WTC11 (cell line): ENCODE results near the gene USP48. TPM values are rescaled to one million over a fixed set of nuclear protein-coding genes. Genes with fewer than 3 reads are reported as not detected.

Source experiments
- ATAC-seq: fragments of 200-7000 bp; cut with Tn5 transposase; 2 replicates; pipeline ENCODE4 v1.10.0; 2021; ENCODE audit warnings: mild to moderate bottlenecking, moderate library complexity
- CTCF ChIA-PET: fragments of 300-600 bp; sonication (Branson Sonifier 250); formaldehyde crosslinking; loops from one replicate; lab custom pipeline; 2021; ENCODE audit warnings: antibody characterized with exemption; lab: Charles Lee
- POLR2A ChIA-PET: fragments of 350-600 bp; sonication (Branson Sonifier 250); formaldehyde crosslinking; loops from one replicate; lab custom pipeline; 2021; ENCODE audit warnings: antibody characterized with exemption; lab: Charles Lee
- DNase-seq: peaks from one replicate; pipeline ENCODE4 v3.0.0; 2021; ENCODE audit warnings: low spot score
- H3K27ac Mint-ChIP-seq: 2 replicates; pipeline ENCODE4 v1.8.0; 2021; ENCODE audit warnings: mixed read lengths
- H3K27me3 Mint-ChIP-seq: 2 replicates; pipeline ENCODE4 v1.8.0; 2021; ENCODE audit warnings: low read depth, mild to moderate bottlenecking, moderate library complexity, mixed read lengths
- H3K36me3 Mint-ChIP-seq: 2 replicates; pipeline ENCODE4 v1.8.0; 2021; ENCODE audit warnings: mixed read lengths
- H3K4me1 Mint-ChIP-seq: 2 replicates; pipeline ENCODE4 v1.8.0; 2022; ENCODE audit warnings: mixed read lengths
- H3K4me3 Mint-ChIP-seq: 2 replicates; pipeline ENCODE4 v1.8.0; 2021; ENCODE audit warnings: mild to moderate bottlenecking, moderate library complexity, mixed read lengths
- H3K9me3 Mint-ChIP-seq: 2 replicates; pipeline ENCODE4 v1.8.0; 2021; ENCODE audit warnings: mixed read lengths
- AFF4 ChIP-seq: sonication (generic); formaldehyde crosslinking; IDR thresholded peaks from 2 replicates; pipeline ENCODE4 v1.8.1; 2023; ENCODE audit warnings: mild to moderate bottlenecking, missing genetic modification reagents, borderline replicate concordance
- ARID4B ChIP-seq: sonication (generic); formaldehyde crosslinking; IDR thresholded peaks from 2 replicates; pipeline ENCODE4 v1.8.0; 2023; ENCODE audit warnings: missing genetic modification reagents, mild to moderate bottlenecking, borderline replicate concordance
- CBFB ChIP-seq: sonication (generic); formaldehyde crosslinking; IDR thresholded peaks from 2 replicates; pipeline ENCODE4 v1.8.1; 2022; ENCODE audit warnings: mild to moderate bottlenecking, low read depth, missing genetic modification reagents
- CDX4 ChIP-seq: fragments of 250-450 bp; sonication (Bioruptor Pico); IDR thresholded peaks from 2 replicates; pipeline ENCODE4 v1.9.0; 2021; ENCODE audit warnings: moderate library complexity, mild to moderate bottlenecking, inconsistent platforms, borderline replicate concordance
- CREM ChIP-seq: sonication (generic); formaldehyde crosslinking; IDR thresholded peaks from 2 replicates; pipeline ENCODE4 v1.8.1; 2022; ENCODE audit warnings: mild to moderate bottlenecking, missing genetic modification reagents, moderate library complexity
- NFYB ChIP-seq: sonication (generic); formaldehyde crosslinking; conservative IDR thresholded peaks from 2 replicates; pipeline ENCODE4 v1.8.0; 2022; ENCODE audit warnings: low read depth, missing genetic modification reagents
- NR2C2 ChIP-seq: sonication (generic); formaldehyde crosslinking; IDR thresholded peaks from 2 replicates; pipeline ENCODE4 v1.8.0; 2022; ENCODE audit warnings: mild to moderate bottlenecking, missing genetic modification reagents
- SP1 ChIP-seq: sonication (generic); formaldehyde crosslinking; conservative IDR thresholded peaks from 2 replicates; pipeline ENCODE4 v1.8.1; 2022; ENCODE audit warnings: missing genetic modification reagents
- USF2 ChIP-seq: sonication (generic); formaldehyde crosslinking; IDR thresholded peaks from 2 replicates; pipeline ENCODE4 v1.8.1; 2023; ENCODE audit warnings: mild to moderate bottlenecking, missing genetic modification reagents, moderate library complexity
- ZNF121 ChIP-seq: sonication (generic); formaldehyde crosslinking; IDR thresholded peaks from 2 replicates; pipeline ENCODE4 v1.8.0; 2023; ENCODE audit warnings: missing genetic modification reagents
- ZNF263 ChIP-seq: sonication (generic); formaldehyde crosslinking; IDR thresholded peaks from 2 replicates; pipeline ENCODE4 v1.8.1; 2022; ENCODE audit warnings: low read depth, mild to moderate bottlenecking, moderate library complexity, missing genetic modification reagents
- ZNF396 ChIP-seq: fragments of 250-450 bp; sonication (Bioruptor Pico); IDR thresholded peaks from 2 replicates; pipeline ENCODE4 v1.8.0; 2021; ENCODE audit warnings: mild to moderate bottlenecking, moderate library complexity, borderline replicate concordance
- total RNA-seq: library from RNA; stranded (reverse); gene quantifications from 3 replicates; pipeline ENCODE4 v1.2.3, GENCODE V29; 2021
- TF ChIP-seq, protein P1 (sequence below): sonication (generic); formaldehyde crosslinking; conservative IDR thresholded peaks from 2 replicates; pipeline ENCODE4 v1.8.1; 2023; ENCODE audit warnings: mild to moderate bottlenecking, low read depth, missing genetic modification reagents, moderate library complexity
- TF ChIP-seq, protein P2 (sequence below): sonication (generic); formaldehyde crosslinking; IDR thresholded peaks from 2 replicates; pipeline ENCODE4 v1.8.0; 2022; ENCODE audit warnings: mild to moderate bottlenecking, missing genetic modification reagents

The USP48 gene
- total RNA-seq, 1 experiment from 2014 or later, result 86.9 TPM

DNA sequence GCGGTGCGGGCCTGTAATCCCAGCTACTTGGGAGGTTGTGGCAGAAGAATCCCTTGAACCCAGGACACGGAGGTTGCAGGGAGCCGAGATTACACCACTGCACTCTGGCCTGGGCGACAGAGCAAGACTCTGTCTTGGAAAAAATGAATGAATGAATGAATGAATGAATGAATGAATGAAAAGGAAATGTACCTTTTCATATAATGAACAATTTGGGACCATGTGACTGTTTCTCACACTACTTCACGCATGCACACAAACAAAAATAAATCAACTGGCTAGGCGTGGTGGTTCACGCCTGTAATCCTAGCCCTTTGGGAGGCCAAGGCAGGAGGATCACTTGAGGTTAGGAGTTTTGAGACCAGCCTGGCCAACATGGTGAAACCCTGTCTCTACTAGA is 24.3 kb downstream of the USP48 start (continued):
- TF ChIP-seq ARID4B (CRISPR knock-in tag), result no peak
- no peak for TF ChIP-seq CREM (CRISPR knock-in tag)
- TF ChIP-seq ZNF396 (CRISPR knock-in tag), result no peak
- no peak for TF ChIP-seq USF2 (CRISPR knock-in tag)
- TF ChIP-seq, all 79 proteins: peak for 0

DNA sequence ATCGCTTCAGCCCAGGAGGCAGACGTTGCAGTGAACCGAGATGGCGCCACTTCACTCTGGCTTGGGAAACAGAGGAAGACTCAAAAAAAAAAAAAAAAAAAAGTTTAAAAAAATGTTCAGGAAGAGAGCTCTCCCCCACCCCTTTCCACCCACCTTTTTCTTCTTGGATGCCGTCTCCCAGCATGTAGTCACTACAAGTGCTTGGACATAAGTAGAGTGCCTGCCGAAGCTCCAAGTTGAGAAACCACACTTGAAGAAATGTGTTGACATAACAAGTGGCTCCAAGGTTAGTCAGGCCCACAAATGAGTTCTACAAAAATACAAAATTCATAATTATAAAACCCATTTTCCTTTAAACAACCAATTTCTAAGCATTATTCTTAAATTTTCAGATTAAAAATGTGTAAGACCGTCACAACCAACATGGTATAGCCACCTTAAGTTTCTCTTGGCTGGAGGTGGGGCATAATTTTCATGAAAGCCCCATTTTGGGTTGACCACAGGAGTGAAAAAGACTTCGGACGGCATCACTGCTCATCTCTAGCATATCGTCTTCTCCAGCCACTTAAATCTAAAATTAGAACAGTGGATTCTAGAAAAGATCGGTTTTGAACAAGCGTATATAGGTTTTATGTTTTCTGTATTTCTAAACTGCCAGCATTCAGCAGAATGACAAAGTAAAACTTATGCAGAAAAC is 26.4 kb downstream of the USP48 start:
- ChIA-PET CTCF (interaction anchor here (0.6 to 1.2 kb wide), 3 partner anchors 28 to 99 kb away, joined by 3 read pairs; no protein-coding TSS in a partner anchor), POLR2A (no interaction called here)

GRCh38 chr1:21755067-21755466 is 27.9 kb downstream of the USP48 start:
- no peak for ATAC-seq
- CTCF ChIA-PET, result no interaction called here
- H3K27me3 Mint-ChIP-seq, result no peaks in the 10 kb centered on the region
- TF ChIP-seq CDX4 (CRISPR knock-in tag) (no peak), AFF4 (CRISPR knock-in tag) (no peak), ARID4B (CRISPR knock-in tag) (no peak), NR2C2 (CRISPR knock-in tag) (no peak), CBFB (CRISPR knock-in tag) (no peak), ZNF263 (CRISPR knock-in tag) (no peak), SP1 (CRISPR knock-in tag) (no peak)
- TF ChIP-seq, protein P1, sequence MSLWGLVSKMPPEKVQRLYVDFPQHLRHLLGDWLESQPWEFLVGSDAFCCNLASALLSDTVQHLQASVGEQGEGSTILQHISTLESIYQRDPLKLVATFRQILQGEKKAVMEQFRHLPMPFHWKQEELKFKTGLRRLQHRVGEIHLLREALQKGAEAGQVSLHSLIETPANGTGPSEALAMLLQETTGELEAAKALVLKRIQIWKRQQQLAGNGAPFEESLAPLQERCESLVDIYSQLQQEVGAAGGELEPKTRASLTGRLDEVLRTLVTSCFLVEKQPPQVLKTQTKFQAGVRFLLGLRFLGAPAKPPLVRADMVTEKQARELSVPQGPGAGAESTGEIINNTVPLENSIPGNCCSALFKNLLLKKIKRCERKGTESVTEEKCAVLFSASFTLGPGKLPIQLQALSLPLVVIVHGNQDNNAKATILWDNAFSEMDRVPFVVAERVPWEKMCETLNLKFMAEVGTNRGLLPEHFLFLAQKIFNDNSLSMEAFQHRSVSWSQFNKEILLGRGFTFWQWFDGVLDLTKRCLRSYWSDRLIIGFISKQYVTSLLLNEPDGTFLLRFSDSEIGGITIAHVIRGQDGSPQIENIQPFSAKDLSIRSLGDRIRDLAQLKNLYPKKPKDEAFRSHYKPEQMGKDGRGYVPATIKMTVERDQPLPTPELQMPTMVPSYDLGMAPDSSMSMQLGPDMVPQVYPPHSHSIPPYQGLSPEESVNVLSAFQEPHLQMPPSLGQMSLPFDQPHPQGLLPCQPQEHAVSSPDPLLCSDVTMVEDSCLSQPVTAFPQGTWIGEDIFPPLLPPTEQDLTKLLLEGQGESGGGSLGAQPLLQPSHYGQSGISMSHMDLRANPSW (CRISPR knock-in tag), result no peak

More for the DNA sequence above, 26.4 kb downstream of the USP48 start:
- Mint-ChIP-seq H3K36me3 (peaks cover 36% of the 10 kb centered on the region), H3K4me1 (peaks cover 2% of the 10 kb centered on the region; the same call in 1 of the 2 replicates), H3K4me3 (no peak overlapping the region), H3K9me3 (no peaks in the 10 kb centered on the region), H3K27me3 (no peaks in the 10 kb centered on the region), H3K27ac (no peak overlapping the region)
- ATAC-seq (no peak), DNase-seq (no peak)
- TF ChIP-seq NFYB, result no peak
- no peak for TF ChIP-seq ZNF121
- TF ChIP-seq, protein P2, sequence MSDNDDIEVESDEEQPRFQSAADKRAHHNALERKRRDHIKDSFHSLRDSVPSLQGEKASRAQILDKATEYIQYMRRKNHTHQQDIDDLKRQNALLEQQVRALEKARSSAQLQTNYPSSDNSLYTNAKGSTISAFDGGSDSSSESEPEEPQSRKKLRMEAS (CRISPR knock-in tag), result no peak

More at GRCh38 chr1:21755067-21755466, 27.9 kb downstream of the USP48 start:
- Mint-ChIP-seq H3K27ac (no peak overlapping the region), H3K4me3 (no peak overlapping the region), H3K9me3 (no peaks in the 10 kb centered on the region), H3K4me1 (peaks cover 2% of the 10 kb centered on the region; the same call in 1 of the 2 replicates), H3K36me3 (peaks cover 48% of the 10 kb centered on the region)
- DNase-seq, result no peak
- POLR2A ChIA-PET, result no interaction called here
